A172 (cell line): ENCODE measurements around the gene MUC20. TPM values are rescaled to one million over a fixed set of nuclear protein-coding genes. Genes with fewer than 3 reads are reported as not detected.
"Not testable (repeated sequence)": the region's sequence is repeated elsewhere in the genome, so short reads cannot be mapped to it uniquely, and the experiment has no call there.

Source experiments
- DNase-seq: peaks from one replicate; pipeline ENCODE4 v3.0.0-alpha.2; 2015; ENCODE audit warnings: low spot score
- total RNA-seq: library from RNA; depleted of rRNA; stranded (reverse); fragments of >200 nt; shearing (Covaris generic); gene quantifications from 2 replicates; pipeline ENCODE4 v1.2.3, GENCODE V29; 2014; rRNA removed

Gene MUC20, protein sequence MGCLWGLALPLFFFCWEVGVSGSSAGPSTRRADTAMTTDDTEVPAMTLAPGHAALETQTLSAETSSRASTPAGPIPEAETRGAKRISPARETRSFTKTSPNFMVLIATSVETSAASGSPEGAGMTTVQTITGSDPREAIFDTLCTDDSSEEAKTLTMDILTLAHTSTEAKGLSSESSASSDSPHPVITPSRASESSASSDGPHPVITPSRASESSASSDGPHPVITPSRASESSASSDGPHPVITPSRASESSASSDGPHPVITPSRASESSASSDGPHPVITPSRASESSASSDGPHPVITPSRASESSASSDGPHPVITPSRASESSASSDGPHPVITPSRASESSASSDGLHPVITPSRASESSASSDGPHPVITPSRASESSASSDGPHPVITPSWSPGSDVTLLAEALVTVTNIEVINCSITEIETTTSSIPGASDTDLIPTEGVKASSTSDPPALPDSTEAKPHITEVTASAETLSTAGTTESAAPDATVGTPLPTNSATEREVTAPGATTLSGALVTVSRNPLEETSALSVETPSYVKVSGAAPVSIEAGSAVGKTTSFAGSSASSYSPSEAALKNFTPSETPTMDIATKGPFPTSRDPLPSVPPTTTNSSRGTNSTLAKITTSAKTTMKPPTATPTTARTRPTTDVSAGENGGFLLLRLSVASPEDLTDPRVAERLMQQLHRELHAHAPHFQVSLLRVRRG
- total RNA-seq: 0.05 TPM in 1 of 2 replicates, not detected in the other

DNA sequence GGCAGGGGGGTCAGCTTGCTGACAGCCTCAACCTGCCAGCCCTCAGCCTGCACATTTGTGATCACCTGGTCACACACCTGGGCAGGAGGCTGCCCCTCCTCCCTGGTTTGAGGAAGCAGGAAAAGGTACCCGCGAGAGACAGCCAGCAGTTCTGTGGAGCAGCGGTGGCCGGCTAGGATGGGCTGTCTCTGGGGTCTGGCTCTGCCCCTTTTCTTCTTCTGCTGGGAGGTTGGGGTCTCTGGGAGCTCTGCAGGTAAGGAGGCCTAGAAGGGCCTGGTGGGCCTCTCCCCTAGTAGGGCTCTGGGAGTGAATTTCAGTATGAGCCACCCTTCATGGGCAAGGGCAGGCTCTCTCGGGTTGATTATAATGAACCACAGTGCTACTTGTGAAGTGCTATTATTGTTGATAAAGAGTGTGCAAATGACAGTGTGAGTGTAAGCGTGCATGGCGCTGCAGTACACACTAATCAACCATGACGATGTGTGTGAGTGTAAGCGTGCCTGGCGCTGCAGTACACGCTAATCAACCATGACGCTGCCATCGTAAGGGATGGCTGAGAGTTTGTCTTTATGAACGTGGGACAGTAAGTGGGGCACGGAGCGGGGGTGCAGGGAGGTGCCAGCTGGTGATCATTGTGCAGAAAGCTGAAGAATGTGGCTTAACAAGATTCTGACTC lies at the start of gene MUC20:
Gene MUC20 (plus strand): TSS at position 148 of the 676 bp plus-strand sequence. CDS start 30 bp downstream, at position 178.
- DNase-seq: not testable (repeated sequence)

GRCh38 chr3:195671283-195671682 lies 49.5 kb upstream of the MUC20 start:
- not testable (repeated sequence) for DNase-seq

DNA sequence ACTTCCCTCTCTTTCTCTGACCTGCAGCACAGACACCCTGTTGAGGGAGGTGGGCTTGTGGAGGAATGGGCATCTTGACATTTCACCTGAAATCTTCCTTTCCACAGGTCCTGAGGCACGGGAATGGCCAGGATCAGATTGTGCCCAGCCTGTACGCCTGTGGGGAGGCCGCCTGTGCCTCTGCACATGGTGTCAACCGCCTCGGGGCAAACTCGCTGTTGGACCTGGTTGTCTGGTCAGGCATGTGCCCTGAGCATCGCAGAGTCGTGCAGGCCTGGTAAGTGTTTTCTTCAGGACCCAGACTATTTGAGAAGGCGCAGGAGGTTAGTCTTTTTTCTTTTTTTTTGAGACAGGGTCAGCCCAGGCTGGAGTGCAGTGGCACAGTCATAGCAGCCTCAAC lies 47.1 kb upstream of the MUC20 start:
- DNase-seq: not testable (repeated sequence)

DNA sequence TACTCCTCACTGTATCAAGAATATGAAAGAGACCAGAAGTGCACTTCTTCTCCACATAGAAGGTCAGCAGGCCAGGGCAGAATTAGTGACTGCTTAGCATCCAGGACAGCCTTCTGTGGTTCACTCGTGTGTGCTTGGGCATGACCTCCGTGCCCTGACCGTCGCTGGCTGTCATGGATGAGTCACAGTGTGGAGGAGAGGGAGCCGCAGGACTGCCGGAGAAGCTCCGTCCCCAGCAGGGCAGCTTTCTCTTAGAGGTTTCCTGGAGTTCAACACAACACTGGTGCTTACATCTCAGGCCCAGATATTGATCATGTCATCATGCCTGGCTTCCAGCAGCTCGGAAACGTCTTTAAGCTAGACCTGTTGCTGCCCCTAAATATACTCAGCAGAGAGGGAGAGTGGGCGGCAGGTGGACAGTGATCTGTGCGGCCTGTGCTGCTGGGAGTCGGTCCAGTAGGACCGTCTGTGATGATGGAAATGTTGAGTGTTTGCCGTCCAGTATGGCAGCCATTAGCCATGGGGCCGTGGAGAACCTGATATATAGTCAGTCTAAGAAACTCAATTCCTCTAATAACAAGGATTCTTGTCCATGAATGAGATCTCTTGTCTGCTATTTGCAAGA lies 42.3 kb upstream of the MUC20 start:
- DNase-seq: peak; percentile 67

- DNase-seq: not testable (repeated sequence)
These were observed 40.1 kb upstream of the MUC20 start for GRCh38 chr3:195680690-195681089.

DNA sequence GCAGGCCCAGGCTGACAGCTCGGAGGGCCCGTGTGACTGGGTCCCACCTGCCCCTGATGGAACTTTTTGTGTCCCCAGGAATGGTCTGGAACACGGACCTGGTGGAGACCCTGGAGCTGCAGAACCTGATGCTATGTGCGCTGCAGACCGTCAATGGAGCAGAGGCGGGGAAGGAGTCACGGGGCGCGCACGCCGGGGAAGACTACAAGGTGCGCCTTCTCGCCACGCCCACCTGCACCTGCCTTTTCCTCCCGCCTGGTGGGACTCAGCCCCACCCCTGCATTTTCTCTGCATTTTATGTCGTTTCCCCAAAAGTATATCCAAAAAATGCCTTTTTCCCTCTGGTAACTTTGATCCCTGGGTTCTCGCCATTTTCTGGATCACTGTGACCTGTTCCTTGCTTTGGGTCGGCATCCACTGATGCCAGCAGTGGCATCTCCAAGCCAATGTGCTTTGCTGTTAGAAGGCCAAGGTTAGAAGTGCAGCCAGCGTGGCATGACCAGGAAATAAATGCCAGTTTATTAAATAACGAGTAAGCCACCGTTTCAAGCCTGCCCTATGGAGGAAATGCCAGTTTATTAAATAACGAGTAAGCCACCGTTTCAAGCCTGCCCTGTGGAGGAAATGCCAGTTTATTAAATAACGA lies 39.2 kb upstream of the MUC20 start:
- DNase-seq: not testable (repeated sequence)

- DNase-seq: not testable (repeated sequence)
These were observed 38.6 kb upstream of the MUC20 start for GRCh38 chr3:195682104-195682742.

- DNase-seq: not testable (repeated sequence)
These were observed 36.9 kb upstream of the MUC20 start for GRCh38 chr3:195683722-195684526.

DNA sequence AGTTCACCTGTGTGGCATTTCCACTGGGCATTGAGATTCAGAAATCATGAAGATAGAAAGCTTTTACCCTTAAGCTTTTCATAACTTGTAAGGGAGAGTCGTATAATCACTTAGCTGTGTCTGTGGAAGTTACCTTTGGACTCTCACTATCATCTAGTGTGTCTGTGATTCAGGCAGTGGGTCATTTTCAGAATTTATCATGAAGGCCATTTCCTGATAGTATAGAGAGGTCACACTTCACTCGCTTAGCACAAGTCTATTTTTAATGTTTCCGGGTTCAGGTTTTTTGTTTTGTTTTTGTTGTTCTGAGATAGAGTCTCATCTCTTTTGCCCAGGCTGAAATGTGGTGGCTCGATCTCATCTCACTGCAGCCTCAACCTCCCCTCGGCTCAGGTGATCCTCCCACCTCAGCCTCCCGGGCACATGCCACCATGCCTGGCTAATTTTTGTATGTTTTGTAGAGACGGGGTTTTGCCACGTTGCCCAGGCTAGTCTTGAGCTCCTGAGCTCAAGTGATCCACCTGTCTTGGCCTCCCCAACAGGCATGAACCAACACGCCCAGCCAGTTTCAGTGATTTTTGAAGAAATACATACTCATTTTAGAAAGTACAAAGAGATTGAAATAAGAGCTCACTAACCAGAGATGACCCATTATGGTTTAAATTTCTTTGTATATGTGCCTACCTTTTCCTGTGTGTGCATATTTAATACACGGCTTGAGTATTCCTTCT lies 36.1 kb upstream of the MUC20 start:
- not testable (repeated sequence) for DNase-seq

DNA sequence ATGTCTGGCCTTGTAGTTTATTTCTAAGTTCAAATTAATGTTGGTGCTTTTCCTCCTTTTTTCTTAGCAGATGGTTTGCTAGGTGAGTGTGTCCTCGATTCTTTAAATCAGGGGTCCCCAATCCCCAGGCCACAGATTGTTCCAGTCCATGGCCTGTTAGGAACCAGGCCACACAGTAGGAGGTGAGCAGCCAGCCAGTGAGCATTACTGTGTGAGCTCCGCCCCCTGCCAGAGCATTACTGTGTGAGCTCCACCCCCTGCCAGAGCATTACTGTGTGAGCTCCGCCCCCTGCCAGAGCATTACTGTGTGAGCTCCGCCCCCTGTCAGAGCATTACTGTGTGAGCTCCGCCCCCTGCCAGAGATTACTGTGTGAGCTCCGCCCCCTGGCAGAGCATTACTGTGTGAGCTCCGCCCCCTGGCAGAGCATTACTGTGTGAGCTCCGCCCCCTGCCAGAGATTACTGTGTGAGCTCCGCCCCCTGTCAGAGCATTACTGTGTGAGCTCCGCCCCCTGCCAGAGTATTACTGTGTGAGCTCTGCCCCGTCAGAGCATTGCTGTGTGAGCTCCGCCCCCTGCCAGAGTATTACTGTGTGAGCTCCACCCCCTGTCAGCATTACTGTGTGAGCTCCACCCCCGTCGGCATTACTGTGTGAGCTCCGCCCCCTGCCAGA lies 34.1 kb upstream of the MUC20 start:
- DNase-seq: not testable (repeated sequence)

GRCh38 chr3:195687209-195687760 lies 33.5 kb upstream of the MUC20 start:
- DNase-seq: peak; percentile 65

- DNase-seq: not testable (repeated sequence)
These were observed 32.2 kb upstream of the MUC20 start for GRCh38 chr3:195688471-195689183.

GRCh38 chr3:195689184-195690070 lies 31.4 kb upstream of the MUC20 start:
- not testable (repeated sequence) for DNase-seq

DNA sequence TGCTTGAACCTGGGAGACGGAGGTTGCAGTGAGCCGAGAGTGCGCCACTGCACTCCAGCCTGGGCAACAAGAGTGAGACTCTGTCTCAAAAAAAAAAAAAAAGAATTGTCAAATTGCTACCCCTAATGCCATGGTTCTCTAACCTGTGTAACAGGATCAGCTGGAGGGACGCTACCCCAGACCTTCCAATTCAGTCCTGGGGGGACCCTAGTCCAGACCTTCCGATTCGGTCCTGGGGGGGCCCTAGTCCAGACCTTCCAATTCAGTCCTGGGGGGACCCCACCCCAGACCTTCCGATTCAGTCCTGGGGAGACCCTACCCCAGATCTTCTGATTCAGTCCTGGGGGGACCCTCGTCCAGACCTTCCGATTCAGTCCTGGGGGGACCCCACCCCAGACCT lies 29.8 kb upstream of the MUC20 start:
- DNase-seq: no peak

- DNase-seq: not testable (repeated sequence)
These were observed 29.0 kb upstream of the MUC20 start for GRCh38 chr3:195691596-195692353.

DNA sequence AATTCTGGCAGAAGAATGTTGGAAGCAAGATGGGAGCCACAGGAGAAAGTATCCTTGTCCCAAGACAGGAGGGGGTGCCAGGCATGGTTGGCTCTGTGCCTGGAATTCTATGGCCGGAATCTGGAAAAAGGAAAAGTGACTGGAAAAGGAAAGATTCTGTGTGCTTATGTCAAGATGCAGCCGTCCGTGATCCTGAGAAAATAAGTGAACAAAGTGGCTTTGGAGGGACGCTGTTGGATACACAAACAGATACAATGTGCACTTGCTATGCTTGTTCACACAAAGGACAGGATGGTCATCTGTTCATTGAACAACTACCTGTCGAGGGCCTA lies 28.5 kb upstream of the MUC20 start:
- no peak for DNase-seq
